ENCODE data around the gene NKTR. TPM values are rescaled to one million over a fixed set of nuclear protein-coding genes. Genes with fewer than 3 reads are reported as not detected.

NKTR gene
- total RNA-seq, 1 experiment from 2014 or later, result 89.3 TPM

DNA sequence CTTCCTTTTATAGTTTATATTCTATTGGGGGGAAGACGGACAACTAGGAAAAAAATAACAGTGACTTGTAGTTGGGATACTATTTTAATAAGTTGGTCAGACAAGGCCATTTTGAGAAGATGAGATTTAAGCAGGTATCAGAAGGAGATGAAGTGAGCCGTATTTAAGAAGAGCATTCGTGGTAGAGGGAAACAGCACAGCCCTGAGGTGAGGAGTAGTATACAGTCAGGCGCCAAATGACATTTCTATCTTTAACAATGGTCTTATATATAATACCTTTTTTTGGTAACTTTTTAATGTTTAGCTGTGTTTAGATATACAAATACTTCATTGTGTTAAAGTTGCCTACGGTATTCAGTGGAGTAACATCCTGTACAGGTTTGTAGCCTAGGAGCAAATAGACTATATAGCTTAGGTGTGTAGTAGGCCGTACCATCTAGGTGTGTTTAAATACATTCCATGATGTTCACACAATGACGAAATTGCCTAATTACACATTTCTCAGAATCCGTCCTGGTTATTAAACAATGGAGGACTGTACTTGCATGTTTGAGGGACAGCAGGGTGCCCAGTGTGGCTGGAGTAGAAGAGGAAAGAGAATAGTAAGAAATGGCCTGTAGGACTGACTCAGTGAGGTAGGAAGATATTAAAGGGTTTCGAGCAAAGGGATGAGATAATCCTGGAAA lies 1.6 kb downstream of the NKTR start:
- CTCF ChIA-PET, result interaction anchor here (2.8 kb wide), 1 partner anchor 11 kb away, joined by 16 read pairs; no protein-coding TSS in a partner anchor
- peak overlapping the region; percentile 97 for H3K27ac Mint-ChIP-seq
- ATAC-seq, result no peak
- peaks cover 4% of the 10 kb centered on the region for H3K9me3 Mint-ChIP-seq
- peak overlapping the region; percentile 89 for H3K4me3 Mint-ChIP-seq
- TF ChIP-seq ZNF138 (CRISPR knock-in tag; conservative IDR thresholded peaks at IDR 0.05), result no peak
- TF ChIP-seq, protein P1, sequence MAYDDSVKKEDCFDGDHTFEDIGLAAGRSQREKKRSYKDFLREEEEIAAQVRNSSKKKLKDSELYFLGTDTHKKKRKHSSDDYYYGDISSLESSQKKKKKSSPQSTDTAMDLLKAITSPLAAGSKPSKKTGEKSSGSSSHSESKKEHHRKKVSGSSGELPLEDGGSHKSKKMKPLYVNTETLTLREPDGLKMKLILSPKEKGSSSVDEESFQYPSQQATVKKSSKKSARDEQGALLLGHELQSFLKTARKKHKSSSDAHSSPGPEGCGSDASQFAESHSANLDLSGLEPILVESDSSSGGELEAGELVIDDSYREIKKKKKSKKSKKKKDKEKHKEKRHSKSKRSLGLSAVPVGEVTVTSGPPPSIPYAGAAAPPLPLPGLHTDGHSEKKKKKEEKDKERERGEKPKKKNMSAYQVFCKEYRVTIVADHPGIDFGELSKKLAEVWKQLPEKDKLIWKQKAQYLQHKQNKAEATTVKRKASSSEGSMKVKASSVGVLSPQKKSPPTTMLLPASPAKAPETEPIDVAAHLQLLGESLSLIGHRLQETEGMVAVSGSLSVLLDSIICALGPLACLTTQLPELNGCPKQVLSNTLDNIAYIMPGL (CRISPR knock-in tag; IDR thresholded peaks at IDR 0.05), result no peak
- no peak for TF ChIP-seq SOX15 (CRISPR knock-in tag; IDR thresholded peaks at IDR 0.05)
- TF ChIP-seq ZBTB21 (CRISPR knock-in tag; IDR thresholded peaks at IDR 0.05; ENCODE audit: borderline replicate concordance), result no peak
- no peak for TF ChIP-seq CREM (CRISPR knock-in tag; IDR thresholded peaks at IDR 0.05)
- H3K36me3 Mint-ChIP-seq, result peaks cover 18% of the 10 kb centered on the region
- H3K4me1 Mint-ChIP-seq, result peaks cover 28% of the 10 kb centered on the region
- POLR2A ChIA-PET, result interaction anchor here (1.4 kb wide), 1 partner anchor 20 kb away, joined by 6 read pairs; the partner anchor contains the start of gene SEC22C
- DNase-seq (ENCODE audit: low spot score), result no peak
- H3K27me3 Mint-ChIP-seq (ENCODE audit: low read depth), result no peaks in the 10 kb centered on the region

DNA sequence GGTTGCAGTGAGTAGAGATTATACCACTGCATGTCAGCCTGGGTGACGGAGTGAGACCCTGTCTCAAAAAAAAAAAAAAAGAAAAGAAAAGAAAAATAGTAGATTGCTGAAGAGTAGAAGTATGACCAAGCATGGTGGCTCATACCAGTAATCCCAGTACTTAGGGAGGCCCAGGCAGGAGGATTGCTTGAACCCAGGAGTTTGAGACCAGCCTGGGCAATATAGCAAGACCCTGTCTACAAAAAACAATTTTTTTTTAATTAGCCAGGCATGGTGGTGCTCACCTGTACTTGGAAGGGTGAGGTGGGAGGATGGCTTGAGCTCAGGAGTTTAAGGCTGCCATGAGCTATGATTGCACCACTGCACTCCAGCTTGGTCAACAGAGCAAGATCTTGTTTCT lies 2.5 kb downstream of the NKTR start:
- DNase-seq (ENCODE audit: low spot score), result no peak
- Mint-ChIP-seq H3K4me1 (peaks cover 32% of the 10 kb centered on the region), H3K4me3 (no peak overlapping the region), H3K36me3 (peaks cover 21% of the 10 kb centered on the region), H3K9me3 (peaks cover 1% of the 10 kb centered on the region), H3K27me3 (ENCODE audit: low read depth) (no peaks in the 10 kb centered on the region), H3K27ac (no peak overlapping the region)
- ATAC-seq, result no peak
- CTCF ChIA-PET, result interaction anchor here (0.6 kb wide), 3 partner anchors 10 to 153 kb away, joined by 3 to 4 read pairs (median 4); no protein-coding TSS in a partner anchor
- TF ChIP-seq ZNF121 (CRISPR knock-in tag; IDR thresholded peaks at IDR 0.05) (peak; percentile 59; the same call in 1 of the 2 replicates), MXD4 (CRISPR knock-in tag; IDR thresholded peaks at IDR 0.05; ENCODE audit: borderline replicate concordance) (no peak)
- POLR2A ChIA-PET, result interaction anchor here (0.6 to 1.4 kb wide), 2 partner anchors 20 to 55 kb away, joined by 4 to 6 read pairs; partner anchors contain the start of gene SEC22C

DNA sequence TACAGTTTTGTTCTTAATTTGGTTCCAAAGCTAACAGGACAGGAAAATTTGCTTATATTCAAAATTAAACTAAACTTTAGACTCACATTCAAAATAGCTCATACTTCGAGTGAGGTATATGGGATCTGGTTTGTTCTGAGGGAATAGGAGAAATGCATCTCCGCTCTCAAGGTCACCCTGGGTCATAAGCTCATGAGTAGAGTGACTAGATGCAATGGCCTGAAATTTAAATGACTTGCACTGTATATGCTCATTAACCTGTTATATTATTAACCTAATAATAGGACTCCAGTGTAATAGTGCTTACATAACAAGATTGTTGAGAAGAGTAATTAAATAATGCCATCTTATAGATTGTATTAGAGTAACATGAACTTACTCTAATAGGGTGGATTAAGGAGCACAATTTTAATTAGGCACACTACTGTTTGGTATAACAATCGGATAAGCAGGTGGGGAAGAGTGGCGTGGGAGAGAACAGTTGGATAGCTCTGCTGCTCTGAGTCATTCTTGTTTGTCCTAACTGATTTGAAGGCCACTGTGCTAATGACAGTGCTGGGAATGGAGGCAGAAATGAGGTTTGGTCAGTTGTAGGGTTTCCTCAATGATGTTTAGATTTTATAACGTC lies 5.2 kb downstream of the NKTR start:
- ATAC-seq (no peak), DNase-seq (ENCODE audit: low spot score) (no peak)
- Mint-ChIP-seq H3K27me3 (ENCODE audit: low read depth) (no peaks in the 10 kb centered on the region), H3K36me3 (peaks cover 28% of the 10 kb centered on the region), H3K4me3 (no peak overlapping the region), H3K27ac (peak overlapping the region; percentile 75), H3K4me1 (peaks cover 41% of the 10 kb centered on the region), H3K9me3 (no peaks in the 10 kb centered on the region)
- ChIA-PET CTCF (interaction anchor here (1.3 kb wide), 1 partner anchor 24 kb away, joined by 3 read pairs; the partner anchor contains the start of gene SEC22C), POLR2A (no interaction called here)
- TF ChIP-seq OVOL2 (CRISPR knock-in tag; IDR thresholded peaks at IDR 0.05; ENCODE audit: borderline replicate concordance) (no peak), ZBTB21 (CRISPR knock-in tag; IDR thresholded peaks at IDR 0.05; ENCODE audit: borderline replicate concordance) (no peak), ZNF121 (CRISPR knock-in tag; IDR thresholded peaks at IDR 0.05) (no peak), SOX15 (CRISPR knock-in tag; IDR thresholded peaks at IDR 0.05) (no peak), KAT7 (CRISPR knock-in tag; IDR thresholded peaks at IDR 0.05; ENCODE audit: borderline replicate concordance) (no peak), ETV6 (CRISPR knock-in tag; IDR thresholded peaks at IDR 0.05) (no peak), CREB1 (CRISPR knock-in tag; IDR thresholded peaks at IDR 0.05) (no peak), ZNF138 (CRISPR knock-in tag; conservative IDR thresholded peaks at IDR 0.05) (no peak), ESRRA (CRISPR knock-in tag; IDR thresholded peaks at IDR 0.05; ENCODE audit: borderline replicate concordance) (no peak), ATF1 (CRISPR knock-in tag; IDR thresholded peaks at IDR 0.05) (no peak)
- TF ChIP-seq, protein P2, sequence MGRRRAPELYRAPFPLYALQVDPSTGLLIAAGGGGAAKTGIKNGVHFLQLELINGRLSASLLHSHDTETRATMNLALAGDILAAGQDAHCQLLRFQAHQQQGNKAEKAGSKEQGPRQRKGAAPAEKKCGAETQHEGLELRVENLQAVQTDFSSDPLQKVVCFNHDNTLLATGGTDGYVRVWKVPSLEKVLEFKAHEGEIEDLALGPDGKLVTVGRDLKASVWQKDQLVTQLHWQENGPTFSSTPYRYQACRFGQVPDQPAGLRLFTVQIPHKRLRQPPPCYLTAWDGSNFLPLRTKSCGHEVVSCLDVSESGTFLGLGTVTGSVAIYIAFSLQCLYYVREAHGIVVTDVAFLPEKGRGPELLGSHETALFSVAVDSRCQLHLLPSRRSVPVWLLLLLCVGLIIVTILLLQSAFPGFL (CRISPR knock-in tag; IDR thresholded peaks at IDR 0.05; ENCODE audit: borderline replicate concordance), result no peak
- TF ChIP-seq, protein P3, sequence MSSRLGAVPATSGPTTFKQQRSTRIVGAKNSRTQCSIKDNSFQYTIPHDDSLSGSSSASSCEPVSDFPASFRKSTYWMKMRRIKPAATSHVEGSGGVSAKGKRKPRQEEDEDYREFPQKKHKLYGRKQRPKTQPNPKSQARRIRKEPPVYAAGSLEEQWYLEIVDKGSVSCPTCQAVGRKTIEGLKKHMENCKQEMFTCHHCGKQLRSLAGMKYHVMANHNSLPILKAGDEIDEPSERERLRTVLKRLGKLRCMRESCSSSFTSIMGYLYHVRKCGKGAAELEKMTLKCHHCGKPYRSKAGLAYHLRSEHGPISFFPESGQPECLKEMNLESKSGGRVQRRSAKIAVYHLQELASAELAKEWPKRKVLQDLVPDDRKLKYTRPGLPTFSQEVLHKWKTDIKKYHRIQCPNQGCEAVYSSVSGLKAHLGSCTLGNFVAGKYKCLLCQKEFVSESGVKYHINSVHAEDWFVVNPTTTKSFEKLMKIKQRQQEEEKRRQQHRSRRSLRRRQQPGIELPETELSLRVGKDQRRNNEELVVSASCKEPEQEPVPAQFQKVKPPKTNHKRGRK (CRISPR knock-in tag; IDR thresholded peaks at IDR 0.05; ENCODE audit: borderline replicate concordance), result no peak
- TF ChIP-seq, protein P4, sequence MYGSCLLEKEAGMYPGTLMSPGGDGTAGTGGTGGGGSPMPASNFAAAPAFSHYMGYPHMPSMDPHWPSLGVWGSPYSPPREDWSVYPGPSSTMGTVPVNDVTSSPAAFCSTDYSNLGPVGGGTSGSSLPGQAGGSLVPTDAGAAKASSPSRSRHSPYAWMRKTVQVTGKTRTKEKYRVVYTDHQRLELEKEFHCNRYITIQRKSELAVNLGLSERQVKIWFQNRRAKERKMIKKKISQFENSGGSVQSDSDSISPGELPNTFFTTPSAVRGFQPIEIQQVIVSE (CRISPR knock-in tag; IDR thresholded peaks at IDR 0.05; ENCODE audit: borderline replicate concordance), result no peak
- TF ChIP-seq, protein P5, sequence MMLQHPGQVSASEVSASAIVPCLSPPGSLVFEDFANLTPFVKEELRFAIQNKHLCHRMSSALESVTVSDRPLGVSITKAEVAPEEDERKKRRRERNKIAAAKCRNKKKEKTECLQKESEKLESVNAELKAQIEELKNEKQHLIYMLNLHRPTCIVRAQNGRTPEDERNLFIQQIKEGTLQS (CRISPR knock-in tag; conservative IDR thresholded peaks at IDR 0.05), result no peak
- TF ChIP-seq, protein P6, sequence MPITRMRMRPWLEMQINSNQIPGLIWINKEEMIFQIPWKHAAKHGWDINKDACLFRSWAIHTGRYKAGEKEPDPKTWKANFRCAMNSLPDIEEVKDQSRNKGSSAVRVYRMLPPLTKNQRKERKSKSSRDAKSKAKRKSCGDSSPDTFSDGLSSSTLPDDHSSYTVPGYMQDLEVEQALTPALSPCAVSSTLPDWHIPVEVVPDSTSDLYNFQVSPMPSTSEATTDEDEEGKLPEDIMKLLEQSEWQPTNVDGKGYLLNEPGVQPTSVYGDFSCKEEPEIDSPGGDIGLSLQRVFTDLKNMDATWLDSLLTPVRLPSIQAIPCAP (CRISPR knock-in tag; IDR thresholded peaks at IDR 0.05), result no peak
- TF ChIP-seq, protein P7, sequence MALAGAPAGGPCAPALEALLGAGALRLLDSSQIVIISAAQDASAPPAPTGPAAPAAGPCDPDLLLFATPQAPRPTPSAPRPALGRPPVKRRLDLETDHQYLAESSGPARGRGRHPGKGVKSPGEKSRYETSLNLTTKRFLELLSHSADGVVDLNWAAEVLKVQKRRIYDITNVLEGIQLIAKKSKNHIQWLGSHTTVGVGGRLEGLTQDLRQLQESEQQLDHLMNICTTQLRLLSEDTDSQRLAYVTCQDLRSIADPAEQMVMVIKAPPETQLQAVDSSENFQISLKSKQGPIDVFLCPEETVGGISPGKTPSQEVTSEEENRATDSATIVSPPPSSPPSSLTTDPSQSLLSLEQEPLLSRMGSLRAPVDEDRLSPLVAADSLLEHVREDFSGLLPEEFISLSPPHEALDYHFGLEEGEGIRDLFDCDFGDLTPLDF (CRISPR knock-in tag; IDR thresholded peaks at IDR 0.05), result no peak
